ENCODE data around the gene FBXL7.

FBXL7 gene

DNA sequence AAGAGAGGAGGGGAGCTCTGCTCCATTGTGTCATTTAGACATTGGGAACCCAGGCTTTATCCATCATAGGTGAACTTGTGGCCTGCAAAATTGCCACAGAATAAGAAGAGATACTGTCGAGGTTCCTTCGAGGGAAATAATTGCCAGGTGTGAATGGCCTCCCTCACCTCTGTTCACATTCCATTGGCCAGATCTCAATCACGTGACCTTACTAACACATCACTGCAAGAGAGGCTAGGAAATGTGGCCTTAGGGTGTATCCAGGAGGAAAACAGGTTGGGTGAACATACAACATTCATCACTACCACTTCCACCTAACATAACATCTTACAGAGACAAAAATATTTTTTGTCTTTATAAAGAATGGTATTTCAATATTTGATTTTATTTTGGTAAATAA is 182.1 kb downstream of the FBXL7 start:
- DNase-seq = no peak

DNA sequence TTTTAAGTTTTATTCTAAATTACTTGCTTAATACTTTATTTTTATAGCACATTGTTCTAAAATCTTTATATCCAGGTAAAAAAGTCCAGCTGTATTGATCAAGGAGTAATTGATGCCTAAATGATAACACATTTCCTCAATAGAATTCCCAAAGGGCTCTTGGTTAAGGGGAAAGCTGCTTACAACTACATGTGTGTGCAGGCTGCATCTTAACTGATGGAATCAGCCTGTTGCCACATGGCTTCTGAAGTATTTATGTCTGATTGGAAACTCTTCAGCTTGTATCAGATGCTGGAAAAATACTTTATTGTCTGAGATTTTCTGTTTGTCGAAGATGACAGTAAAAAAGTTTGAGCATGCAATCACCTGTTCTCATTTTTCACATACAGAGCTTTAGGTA is 182.6 kb downstream of the FBXL7 start:
- no peak for DNase-seq

DNA sequence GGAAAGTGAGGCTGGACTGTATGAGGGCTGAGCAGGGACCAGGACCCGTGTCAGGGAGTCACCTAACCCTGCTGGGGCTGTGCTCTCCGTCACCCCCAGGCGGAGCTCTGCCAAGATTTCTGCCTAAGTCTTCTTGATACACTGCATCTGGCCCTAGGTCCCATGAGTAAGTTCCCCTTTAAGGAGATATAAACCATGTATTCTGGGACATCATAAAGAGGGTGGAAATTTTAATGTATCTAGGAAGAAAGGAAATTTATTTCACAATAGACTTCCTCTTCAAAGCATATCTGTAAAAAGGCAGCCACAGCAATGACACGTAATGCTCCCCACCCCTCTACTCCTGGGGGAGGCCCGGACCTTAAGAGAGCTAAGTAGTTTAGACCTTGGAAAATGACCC is 183.4 kb downstream of the FBXL7 start:
- DNase-seq = no peak

DNA sequence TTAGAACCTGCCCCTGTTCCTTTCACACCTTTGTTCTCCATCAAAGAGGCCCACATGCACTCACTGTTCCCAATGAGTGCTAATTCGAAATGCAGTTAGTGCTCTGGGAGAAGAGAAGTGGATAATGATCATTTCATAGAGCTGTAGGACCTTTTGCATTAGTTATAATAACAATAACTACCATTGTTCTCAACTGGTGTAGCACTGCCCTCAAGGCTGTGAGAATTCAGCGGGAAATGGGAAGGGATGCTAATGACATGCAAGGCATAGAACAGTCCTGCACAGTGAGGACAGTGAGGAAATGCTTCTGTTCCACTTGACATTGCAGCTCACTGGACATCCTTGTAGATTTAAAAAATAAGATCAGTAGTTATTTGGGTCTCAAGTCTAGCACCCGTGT is 187.4 kb downstream of the FBXL7 start:
- DNase-seq = no peak

DNA sequence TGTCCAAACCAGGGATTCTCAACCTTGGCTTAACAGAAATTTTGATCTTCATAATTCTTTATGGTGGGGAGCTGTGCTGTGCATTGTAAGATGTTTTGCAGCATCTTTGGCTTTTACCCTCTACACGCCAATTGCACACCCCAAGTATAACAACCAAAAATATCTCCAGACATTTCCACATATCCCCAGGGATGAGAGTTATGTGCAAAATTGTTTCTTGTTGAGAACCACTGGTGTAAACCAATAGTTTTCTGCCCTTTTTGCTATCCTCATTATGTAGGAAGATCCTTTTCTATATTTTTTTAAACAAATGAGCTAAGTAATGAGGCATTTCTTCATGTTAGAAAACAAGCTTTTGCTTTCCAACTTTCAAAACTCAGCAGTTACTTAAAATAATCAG is 189.9 kb downstream of the FBXL7 start:
- no peak for DNase-seq

DNA sequence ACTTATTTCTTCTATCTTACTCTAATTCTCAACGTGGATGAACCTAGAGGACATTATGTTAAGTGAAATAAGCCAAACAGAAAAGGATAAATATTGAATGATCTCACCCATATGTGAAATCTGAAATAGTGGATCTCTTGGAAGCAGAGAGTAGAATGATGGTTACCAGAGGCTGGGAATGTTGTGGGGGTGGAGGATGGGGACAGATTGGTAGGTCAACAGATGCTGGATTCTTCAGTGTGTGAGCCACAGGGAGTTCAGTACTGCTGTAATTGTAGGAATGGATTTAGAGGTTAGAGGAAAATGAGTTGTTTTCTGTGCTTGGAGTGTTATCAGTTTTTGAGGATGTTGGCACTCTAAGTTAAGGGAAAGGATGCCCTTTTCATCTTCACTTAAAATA is 190.6 kb downstream of the FBXL7 start:
- DNase-seq = no peak

DNA sequence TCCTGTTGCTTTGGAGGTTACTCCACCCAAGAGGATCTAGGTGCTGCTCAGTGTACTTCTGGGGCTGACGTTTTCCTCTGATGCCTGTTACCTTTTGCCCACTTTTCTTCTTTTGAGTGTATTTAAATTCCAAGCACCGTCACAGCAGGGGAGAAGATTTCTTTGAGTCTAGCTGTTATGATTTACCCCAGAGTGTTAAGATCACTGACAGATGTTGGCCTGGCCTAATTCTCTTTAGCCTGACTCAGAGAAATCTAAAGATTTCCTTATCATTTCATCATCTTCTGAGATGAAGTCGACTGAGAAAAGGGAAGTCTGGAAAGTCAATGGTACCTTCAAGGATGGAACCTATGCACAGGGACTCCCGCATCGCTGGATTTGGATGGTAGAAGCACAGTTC is 191.5 kb downstream of the FBXL7 start:
- no peak for DNase-seq

DNA sequence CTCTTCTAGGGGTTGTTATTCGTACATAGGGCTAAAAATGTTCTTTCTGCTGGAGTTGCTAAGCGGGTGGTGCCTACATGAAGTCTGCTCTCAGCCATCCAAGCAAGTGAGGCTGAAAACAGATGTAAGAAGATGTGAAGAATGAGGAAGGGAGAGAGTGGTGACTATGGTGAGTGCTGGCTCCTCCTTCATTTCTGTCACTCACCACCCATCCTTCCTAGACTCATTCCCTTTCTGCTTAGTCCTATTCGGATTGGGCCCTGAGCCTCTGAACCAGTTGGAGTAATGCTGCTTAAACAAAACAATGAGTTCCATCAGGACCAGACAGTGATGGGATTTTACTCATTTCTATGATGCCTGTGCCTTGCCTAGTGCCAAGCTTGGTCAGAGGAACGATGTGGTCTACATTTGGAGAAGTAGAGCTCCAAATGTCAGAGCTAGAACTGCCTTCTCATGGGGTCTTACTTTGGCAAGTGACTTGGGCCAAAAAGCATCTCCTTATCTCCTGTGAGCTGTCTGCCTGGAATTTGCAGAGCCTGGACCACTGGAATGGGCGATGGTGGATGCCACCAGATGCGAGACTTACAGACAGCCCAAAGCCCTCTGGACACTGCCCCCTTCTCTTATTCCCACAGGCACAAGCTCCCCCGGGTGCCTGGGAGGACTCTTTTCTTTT is 192.9 kb downstream of the FBXL7 start:
- no peak for DNase-seq

DNA sequence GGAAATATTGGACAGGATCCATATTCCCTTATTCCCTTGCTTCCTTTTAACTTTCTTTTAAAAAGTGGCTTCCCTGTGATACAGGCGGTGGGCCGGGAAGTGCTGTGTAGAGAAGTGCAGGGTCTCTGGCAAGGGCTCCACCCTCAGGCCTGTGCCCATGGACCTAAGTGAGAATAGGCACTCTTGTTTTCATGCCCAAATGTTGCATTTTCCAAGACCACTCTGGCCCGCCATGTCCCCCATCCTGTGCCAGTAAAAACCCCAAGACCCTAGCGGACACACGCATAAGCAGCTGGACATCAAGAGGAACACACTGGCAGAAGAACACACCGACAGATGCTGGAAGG is 193.4 kb downstream of the FBXL7 start:
- no peak for DNase-seq

DNA sequence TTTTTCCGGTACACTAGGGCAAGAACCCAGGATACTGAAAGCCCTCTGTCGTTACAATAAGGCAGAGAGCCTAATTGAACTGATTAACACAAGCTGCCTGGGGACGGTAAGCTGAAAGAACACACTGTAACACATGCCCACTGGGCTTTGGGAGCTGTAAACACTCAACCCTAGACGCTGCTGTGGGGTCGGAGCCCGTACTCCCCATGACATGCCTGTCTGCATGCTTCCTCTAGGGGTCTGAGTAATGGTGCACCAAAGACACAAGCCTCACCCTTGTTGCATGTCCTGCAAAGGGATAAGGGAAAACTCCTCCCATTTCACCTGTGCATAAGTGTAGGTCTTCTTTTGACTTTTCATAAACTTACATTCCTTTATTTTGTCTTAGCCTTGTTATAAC is 194.0 kb downstream of the FBXL7 start:
- no peak for DNase-seq

DNA sequence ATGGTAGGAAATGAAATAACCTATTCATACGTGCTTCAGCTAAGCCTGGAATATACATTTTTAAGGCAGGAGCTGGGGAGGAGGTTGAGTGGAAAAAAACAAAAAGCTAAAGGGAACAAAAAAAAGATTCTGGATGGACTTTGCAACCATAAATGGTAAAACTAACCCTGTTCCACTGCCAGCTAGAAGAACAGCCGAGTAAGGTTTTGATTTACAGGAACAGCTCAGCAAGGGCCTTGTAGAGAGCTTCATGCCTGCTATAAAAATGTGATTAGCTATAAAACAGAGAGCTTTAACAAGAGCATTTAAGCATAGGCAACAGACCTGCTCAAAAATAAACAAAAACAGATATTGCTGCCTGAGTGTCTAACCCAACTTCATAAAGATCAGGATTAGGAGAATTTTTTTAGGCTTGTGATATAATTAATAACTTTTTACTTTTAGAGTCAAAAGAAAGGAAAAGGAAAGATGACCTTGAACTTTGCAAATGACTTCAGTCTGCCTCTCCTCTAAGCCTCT is 194.8 kb downstream of the FBXL7 start:
- no peak for DNase-seq

DNA sequence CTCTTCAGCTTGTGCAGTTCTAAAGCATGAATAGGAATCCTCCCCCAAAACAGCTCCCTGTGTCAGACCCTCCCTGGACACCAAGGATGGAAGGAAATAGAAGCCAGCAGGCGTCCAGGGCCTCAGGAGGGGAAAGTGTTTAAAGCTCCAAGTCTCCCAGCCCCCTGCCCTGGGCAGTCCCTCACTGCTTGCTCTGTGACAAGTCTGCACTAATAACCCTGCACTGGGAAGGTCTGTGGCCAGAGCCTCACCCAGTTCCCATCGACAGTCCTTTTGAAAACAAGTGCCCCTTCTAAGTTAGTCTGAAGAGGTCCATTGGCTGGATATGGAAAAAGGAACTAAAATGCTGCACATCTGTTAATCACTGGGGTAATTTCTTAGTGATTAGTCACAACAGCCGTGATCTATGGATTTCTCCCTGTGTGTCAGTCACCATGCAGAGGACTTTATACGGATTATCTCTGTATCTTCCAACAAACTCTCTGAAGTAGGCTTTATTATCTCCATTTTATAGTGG is 195.3 kb downstream of the FBXL7 start:
- no peak for DNase-seq

DNA sequence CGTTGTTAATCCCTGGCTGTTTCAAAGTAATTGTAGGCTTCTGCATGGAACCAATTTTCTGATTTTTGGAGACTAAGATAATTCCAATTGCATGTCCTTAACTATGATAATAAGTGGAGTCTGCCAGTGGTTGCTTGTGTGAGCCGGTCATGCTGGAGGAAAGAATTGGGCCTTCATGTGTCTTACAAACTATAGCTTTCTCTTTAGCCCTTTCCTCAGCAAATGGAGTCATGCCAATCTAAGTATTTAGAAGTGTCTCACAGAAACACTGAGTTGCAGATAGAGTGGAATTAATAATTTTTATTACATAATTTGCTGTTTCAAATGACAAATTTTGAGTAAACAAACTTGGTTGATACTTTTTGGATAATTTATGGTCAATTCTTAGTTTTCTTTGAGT is 200.4 kb downstream of the FBXL7 start:
- DNase-seq = no peak

DNA sequence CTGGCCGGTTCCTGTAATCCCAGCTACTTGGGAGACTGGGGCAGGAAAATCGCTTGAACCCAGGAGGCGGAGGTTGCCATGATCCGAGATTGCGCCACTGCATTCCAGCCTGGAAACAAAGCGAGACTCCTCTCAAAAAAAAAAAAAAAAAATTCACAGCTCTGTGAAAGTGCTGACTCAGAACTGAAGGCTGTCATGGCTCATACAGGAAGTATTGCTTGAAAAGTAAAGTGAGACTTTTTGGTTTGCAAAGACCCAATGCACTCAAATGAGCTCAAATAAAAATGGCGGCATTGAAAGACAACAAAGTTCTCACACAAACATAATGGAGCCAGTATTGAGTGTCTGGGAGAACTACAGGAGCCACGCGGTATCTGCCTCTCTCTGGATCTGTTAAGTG is 202.1 kb downstream of the FBXL7 start:
- DNase-seq = peak; percentile 2

DNA sequence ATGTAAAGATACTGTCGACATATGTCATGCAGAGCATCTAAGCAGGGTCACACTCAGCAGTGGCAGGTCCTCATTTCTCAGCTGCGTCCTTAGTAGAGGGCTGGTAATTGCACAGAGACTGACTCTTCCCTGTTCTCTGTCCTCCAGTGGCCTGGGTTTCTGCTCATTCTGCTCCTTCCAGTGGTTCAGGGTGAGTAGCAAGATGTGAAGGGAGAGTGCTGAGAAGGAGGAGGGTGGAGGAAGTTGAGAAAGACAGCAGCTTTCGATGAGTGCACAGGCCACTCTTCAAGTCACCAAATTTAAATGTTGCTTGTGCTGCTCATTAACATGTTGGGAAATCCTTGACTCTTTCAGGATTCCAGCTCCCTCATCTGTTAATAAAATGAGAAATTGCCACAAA is 203.9 kb downstream of the FBXL7 start:
- DNase-seq = no peak

DNA sequence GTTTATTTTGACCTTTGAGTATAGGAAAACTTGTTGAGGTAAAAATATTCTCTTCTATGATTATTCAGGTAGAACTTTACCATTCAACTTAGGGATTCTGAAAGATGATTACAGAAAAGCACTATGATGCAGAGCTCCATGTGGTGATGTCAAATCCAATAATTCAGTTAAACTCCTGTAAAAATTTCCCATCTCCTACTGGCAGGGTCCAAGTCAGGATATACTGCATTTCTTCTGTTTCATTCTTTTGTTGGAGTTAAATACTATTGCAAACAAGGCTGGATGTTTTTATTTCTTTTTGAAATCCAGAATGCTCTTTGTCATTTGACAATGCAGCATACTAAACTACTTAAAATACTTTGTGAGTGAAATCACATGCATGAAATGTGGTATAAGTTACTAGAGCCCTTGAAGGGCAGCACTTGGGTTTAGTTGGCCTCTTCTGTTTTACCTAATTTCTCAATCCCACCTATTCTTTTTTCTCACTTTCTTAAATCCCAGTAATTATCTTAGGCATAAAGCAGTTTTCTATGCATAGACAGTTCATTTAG is 204.5 kb downstream of the FBXL7 start:
- DNase-seq = no peak

DNA sequence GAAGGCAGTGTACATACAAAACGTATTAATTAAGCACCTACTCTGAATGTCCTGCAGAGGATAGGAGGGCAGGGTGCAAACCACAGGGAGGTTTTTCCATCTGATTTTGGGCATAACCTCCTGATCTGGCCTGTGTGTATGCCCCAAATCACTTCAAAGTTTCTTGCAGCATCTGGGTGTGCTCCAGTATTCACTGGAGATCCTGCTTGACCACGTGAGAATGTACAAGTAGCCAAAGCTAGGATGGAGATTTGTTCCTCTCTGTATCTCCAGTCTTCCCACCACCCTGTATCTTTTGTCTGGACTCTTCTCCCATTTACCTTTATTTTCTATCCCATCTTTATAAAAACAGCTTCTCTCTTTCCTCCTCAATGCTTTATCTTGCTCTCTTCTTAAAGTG is 207.7 kb downstream of the FBXL7 start:
- DNase-seq = no peak

DNA sequence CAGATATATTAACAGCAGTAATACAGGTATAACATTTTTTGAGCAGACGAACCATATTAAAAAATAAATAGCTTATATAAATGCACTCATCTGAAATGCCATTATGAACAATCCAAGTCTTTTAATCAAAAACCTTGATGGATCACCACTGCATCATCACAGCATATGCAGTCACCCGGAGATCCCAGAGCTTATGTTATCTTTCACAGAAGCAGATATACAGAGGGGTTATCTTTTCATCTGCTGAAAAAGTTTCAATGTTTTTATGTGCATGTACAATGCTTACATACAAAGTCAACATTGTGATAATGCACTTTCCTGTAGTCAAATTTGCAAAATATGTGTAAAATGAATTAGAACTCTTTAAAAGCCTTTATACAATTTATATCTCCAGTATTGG is 211.9 kb downstream of the FBXL7 start:
- DNase-seq = no peak

DNA sequence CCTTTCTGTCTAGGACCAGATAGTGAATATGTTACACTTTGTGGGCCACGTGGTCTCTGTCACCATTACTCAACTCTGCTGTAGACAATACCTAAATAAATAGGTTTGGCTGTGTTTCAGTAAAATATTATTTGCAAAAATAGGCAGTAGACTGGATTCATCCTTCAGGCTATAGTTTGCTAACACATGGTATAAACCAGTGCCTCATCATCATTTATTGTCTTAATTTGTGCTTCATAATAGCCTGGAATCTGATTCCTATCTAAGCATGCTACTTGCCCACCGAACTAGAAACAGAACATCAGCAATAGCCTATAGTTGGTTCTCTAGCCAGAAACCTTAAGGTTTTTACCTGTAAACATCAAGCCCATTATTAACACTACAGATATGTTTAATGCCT is 215.6 kb downstream of the FBXL7 start:
- no peak for DNase-seq

DNA sequence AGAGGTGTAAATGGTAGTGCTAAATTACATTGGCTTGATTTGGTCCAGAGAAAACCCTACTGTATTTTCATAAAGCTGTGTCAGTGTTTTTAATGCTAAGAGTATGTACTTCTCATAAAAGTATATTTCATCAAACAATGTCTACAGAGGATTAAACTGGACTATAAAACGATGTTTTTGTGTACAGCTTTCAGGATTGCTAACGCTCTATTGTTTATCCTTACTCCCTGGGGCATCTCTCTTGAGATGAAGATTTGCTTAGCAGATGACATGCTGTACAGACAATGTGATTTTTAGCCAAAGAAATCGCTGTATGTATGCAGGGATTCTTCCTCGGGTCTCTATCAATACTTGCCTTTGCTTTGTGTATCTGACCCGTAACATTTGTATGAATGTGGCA is 216.0 kb downstream of the FBXL7 start:
- no peak for DNase-seq

DNA sequence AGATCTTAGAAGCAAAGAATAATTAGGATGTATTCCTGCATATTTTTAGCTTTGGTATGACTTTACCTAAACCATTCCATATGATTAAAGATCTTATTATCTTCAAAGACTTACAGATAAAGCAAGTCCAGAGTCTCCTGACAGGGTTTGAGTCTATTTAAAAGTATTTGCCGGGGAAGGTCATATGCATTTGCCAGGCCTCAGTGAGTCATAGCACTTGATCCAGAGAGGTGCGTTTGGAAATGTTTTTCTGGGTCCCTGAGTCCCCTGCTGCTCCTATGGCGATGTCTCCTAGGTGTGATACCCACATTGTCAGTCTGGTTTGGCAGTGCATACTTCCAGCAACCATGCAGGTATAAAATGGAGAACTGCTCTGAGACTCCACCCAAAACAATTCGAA is 217.0 kb downstream of the FBXL7 start:
- no peak for DNase-seq

DNA sequence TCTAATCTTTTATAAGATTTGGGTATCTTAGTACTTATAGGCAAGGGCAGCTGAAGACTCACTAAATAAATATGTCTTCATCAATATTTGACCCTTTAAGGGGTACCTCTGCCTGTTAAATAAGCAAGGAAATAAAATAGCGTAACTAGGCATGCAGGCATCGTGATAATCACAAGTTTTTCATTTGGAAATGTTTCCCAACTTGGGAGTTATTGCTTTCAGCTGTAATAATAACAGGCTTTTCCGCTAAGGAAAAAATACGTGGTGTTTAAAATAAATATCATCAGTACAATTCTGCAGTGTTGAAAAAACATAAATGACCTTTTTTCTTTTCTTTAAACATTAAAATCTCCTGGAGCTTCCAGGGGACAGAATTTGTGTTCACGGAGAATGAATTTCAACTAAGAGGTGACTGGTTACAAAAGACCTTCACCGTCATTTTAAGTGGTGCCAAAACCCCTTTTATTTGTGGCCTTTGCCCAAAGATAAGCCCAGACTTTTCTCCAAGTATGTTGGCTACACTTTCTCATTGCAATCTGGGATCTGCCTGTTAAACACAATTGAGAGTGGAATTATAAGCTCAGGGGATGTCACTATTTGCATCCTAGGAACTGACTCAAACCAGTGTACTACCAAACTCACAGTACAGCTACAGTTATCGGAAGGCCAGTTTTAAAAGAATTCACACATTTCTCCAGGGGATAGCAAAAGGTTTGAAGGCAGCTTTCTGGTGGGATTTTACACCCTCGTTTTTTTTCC is 218.6 kb downstream of the FBXL7 start:
- DNase-seq = no peak

DNA sequence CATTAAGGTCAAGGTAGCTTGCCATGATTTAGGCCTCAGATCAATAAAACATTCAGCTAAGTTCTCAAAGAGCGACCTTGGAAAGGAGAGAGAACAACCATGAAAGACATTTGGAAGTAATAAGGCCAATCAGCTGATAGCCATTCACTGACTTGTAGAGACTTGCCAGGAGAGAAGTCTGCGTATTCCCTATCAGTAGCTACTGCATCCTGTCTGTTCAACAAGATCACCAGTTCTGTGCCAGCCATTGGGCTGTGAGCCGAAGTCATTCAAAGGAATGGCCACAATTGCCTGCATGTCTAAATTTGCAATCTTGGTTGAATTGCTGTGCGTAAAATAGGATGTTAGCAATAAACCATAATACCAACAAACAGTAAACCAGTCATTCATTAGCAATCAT is 219.8 kb downstream of the FBXL7 start:
- DNase-seq = no peak

DNA sequence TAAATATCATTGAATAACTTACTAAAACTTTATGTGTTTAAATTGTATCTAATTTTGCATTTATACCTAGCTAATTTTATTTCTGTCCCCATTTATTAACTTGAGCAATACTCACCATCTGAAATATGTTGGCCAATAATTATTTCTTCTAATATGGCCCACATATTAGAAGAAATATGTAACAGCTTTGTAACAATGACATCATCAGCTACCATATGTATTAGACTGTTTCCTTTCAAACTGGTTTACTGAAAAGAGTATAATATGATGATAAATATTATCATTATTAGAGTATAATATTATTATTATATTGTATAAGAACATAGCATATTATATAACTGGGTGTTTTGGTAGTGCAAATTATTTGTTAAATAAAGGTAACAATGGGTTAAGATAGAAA is 220.5 kb downstream of the FBXL7 start:
- no peak for DNase-seq
